GM21360 (cell line): Measurements from ENCODE around the gene NTMT2.
"Not testable (repeated sequence)": the region's sequence is repeated elsewhere in the genome, so short reads cannot be mapped to it uniquely, and the experiment has no call there.

Experiments used
- ATAC-seq: cut with Tn5 transposase; IDR thresholded peaks from one replicate; pipeline ENCODE4 v1.9.1; 2021; ENCODE audit warnings: mild to moderate bottlenecking, moderate library complexity; ENCODE audit not compliant: unreplicated experiment

NTMT2 gene

GRCh38 chr1:170145770-170146676 lies at the start of gene NTMT2:
Gene NTMT2, plus strand, starts transcription at chr1:170145959. Its CDS starts 149 bp downstream, at chr1:170146108.
- no peak for ATAC-seq

GRCh38 chr1:170095976-170096748 lies 49.6 kb upstream of the NTMT2 start:
- no peak for ATAC-seq

GRCh38 chr1:170096806-170097340 lies 48.9 kb upstream of the NTMT2 start:
- no peak for ATAC-seq

DNA sequence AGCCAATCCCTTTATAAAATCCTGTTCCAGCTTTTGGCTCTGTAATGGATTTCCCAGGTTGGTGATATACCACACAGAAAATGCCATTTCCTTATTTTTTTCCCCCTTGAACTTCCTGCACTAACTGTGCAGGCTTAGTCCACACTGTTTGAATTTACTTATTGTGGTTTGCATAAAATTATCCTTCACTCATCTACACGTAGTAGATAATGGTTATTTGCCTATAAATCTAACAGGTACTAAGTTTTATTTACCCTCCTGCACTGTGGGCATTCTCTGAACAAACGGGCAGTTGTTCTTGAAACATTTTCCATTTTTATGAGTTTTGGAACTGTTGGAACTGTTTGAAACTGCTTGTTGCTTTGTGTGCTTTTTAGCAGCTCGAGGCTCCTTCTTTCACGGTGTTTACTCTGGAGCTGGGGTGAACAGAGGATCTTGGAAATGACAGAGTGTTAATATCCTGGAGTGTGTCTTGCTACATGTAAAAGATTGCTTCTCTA lies 48.3 kb upstream of the NTMT2 start:
- ATAC-seq, result no peak

DNA sequence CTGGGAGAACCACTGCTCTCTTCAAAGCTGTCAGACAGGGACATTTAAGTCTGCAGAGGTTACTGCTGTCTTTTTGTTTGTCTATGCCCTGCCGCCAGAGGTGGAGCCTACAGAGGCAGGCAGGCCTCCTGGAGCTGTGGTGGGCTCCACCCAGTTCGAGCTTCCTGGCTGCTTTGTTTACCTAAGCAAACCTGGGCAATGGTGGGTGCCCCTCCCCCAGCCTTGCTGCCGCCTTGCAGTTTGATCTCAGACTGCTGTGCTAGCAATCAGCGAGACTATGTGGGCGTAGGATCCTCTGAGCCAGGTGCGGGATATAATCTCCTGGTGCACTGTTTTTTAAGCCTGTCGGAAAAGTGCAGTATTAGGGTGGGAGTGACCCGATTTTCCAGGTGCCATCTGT lies 32.6 kb upstream of the NTMT2 start:
- not testable (repeated sequence) for ATAC-seq

GRCh38 chr1:170114906-170115305 lies 30.9 kb upstream of the NTMT2 start:
- ATAC-seq, result no peak

DNA sequence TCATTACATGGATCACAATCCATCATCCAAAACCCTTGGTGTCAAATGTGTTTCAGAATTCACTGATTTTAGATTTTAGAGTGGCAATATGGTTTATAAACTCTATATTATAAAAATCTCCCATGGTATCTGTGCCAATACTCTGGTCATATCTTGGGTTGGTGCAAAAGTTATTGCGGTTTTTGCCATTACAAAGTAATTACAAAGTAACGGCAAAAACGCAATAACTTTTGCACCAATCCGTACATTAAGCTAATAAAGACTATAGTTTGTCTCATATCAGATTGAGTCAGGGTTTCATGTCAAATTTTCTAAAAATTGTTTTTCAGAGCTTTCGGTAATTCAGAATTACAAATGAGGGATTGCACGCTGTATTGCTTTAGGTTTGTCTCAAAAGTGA lies 23.4 kb upstream of the NTMT2 start:
- no peak for ATAC-seq

DNA sequence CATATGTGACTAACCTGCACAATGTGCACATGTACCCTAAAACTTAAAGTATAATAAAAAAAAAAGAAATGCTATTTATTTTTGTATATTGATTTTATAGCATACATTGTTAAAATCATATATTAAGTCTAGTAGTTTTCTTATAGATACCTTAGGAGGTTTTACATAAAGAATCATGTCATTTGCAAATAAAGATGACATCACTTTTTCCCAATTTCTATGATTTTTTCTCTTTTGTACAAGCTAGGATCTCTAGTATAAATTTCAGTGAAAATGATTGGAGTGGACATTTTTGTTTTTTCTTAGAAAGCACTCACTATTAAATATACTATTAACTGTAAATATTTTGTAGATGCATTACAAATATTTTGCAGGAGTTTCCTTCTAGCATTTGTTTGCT lies 20.5 kb upstream of the NTMT2 start:
- ATAC-seq, result no peak

DNA sequence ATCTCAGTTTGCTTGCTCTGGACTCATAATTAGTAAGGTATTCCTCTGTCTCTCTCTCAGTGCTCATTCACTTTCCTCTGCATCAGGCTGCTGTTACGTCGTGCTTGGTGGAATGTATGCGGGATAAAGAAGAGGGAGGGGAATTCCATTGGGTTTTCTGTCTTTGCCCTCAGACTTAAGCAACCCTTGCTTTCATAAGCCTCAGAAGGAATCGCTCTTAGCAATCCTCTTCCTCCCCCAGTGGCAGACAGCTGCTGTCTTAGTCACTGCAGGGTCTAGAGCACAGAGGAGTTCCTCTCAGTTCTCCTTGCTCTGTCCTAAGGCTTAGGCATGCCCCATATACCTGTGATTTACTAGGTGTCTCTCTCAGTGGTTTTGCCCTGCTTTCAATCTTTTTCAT lies 19.1 kb upstream of the NTMT2 start:
- ATAC-seq, result peak; percentile 99

- ATAC-seq, result no peak
Measured at GRCh38 chr1:170131450-170131849, 14.3 kb upstream of the NTMT2 start.

GRCh38 chr1:170131984-170132383 lies 13.8 kb upstream of the NTMT2 start:
- ATAC-seq, result no peak

GRCh38 chr1:170133766-170134495 lies 11.8 kb upstream of the NTMT2 start:
- no peak for ATAC-seq

DNA sequence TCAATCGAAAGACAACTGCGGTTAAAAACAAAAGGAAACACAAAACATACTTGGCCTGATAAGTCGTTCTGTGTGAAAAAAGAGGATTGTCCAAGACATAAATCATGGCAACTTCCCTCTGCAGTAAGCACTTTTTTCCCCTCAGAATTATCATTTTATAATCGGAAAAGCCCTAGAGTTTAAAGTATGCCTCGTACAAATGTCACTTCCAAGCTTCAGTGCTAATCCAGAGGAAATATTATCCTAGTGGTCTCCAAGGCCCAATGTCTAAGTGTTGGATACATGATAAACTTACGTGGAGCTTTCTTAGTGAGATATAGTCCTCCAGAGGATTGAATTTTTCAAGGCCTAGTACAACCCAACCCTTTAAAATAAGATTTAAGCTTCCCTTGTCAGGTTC lies 11.2 kb upstream of the NTMT2 start:
- ATAC-seq, result no peak

- no peak for ATAC-seq
Measured at GRCh38 chr1:170140371-170140770, 5.4 kb upstream of the NTMT2 start.

DNA sequence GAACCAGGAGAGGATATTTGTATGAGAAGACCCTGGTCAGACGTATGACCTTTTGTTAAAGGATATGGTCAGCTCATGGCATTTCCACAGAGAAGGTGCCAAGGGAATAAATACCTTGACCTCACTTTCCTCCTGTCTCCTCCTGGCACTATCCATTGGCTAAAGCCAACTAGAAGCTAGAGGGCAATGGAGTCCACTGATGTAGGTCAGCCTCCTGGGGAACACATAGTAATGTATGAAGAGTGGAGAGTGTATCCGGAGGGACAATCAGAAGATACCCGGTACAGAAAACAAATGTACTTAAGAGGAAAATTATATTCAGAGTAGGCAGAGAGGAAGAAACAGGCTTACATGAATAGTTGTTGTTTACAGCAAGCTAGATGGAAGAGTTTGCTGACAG lies 698 bp upstream of the NTMT2 start:
- no peak for ATAC-seq

- no peak for ATAC-seq
Measured at GRCh38 chr1:170146720-170147263, 1.0 kb downstream of the NTMT2 start.

DNA sequence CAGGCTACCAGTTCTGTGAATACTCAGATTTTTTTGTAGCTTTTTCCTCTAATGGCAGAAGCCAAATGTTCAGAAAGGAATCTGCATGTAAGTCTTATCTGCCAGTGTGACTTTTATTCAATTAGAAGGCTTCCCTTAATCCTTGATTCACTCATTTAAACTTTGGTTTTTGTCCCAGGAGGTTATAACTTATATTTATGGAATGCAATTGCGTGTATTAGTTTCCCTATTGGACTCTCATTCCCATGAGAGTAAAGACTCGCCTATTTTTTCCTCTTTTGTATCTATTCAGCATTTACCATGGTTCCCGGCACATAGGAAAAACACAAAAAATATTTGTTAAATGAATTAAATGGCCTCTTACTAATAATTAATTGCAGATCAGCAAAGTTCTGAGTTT lies 3.5 kb downstream of the NTMT2 start:
- ATAC-seq, result no peak

DNA sequence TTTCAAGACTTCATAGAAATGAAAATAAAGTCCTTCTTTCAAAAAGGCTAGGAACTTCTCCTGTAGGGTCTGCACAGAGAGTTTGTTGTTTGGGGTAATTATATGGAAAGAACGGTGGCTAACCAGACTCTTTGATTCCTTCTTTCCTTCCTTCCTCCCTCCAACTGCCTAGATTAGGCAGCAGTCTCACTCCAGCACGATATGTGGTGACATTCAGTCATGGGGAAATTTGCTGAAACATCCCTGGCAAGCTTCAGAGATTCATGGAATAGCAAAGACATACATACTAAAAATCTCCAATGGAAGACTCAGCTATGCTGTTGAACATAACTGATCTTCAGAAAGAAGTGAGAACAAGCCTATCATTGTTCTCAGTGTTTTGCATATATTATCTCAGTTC lies 4.3 kb downstream of the NTMT2 start:
- ATAC-seq, result no peak

GRCh38 chr1:170150921-170151320 lies 5.2 kb downstream of the NTMT2 start:
- ATAC-seq, result no peak

DNA sequence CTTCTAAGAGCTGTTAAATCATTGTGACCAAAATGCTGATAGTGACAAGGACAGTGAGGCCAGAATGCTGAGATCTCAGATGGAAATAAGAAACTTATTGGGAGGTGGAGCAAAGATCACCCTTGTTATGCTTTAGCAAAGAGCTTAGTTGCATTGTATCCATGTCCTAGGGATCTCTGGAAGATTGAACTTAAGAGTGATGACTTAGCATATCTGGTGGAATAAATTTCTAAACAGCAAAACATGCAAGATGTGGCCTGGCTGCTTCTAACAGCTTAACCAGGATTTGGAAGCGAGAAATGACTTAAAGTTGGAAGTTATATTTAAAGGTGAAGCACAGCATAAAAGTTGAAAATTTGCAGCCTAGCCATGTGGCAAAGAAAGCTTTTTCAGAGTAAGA lies 7.7 kb downstream of the NTMT2 start:
- ATAC-seq, result no peak

GRCh38 chr1:170155055-170155454 lies 9.3 kb downstream of the NTMT2 start:
- ATAC-seq, result no peak
